GM19043 (cell line): Measurements from ENCODE around the gene NDUFAB1.
"Not testable (repeated sequence)": the region's sequence is repeated elsewhere in the genome, so short reads cannot be mapped to it uniquely, and the experiment has no call there.

Experiments
- ATAC-seq: cut with Tn5 transposase; IDR thresholded peaks from one replicate; pipeline ENCODE4 v1.9.1; 2021; ENCODE audit warnings: low read depth; ENCODE audit not compliant: unreplicated experiment

NDUFAB1 gene

GRCh38 chr16:23584186-23585076 lies 11.7 kb downstream of the NDUFAB1 start:
- no peak for ATAC-seq

GRCh38 chr16:23583271-23583670 lies 12.8 kb downstream of the NDUFAB1 start:
- not testable (repeated sequence) for ATAC-seq

- no peak for ATAC-seq
Observed at GRCh38 chr16:23581764-23582163, 14.4 kb downstream of the NDUFAB1 start.

- no peak for ATAC-seq
Observed at GRCh38 chr16:23580391-23580790, 15.7 kb downstream of the NDUFAB1 start.

GRCh38 chr16:23579371-23579770 lies 16.7 kb downstream of the NDUFAB1 start:
- ATAC-seq = no peak

GRCh38 chr16:23578101-23578830 lies 17.9 kb downstream of the NDUFAB1 start:
- ATAC-seq = no peak

- no peak for ATAC-seq
Observed at GRCh38 chr16:23577493-23577892, 18.6 kb downstream of the NDUFAB1 start.

GRCh38 chr16:23575834-23576233 lies 20.3 kb downstream of the NDUFAB1 start:
- no peak for ATAC-seq

GRCh38 chr16:23573817-23574216 lies 22.3 kb downstream of the NDUFAB1 start:
- no peak for ATAC-seq

- ATAC-seq = no peak
Observed at GRCh38 chr16:23572394-23572793, 23.7 kb downstream of the NDUFAB1 start.

GRCh38 chr16:23571895-23572294 lies 24.2 kb downstream of the NDUFAB1 start:
- ATAC-seq = no peak

GRCh38 chr16:23570992-23571632 lies 25.0 kb downstream of the NDUFAB1 start:
- ATAC-seq = no peak

GRCh38 chr16:23567602-23568001 lies 28.5 kb downstream of the NDUFAB1 start:
- no peak for ATAC-seq

GRCh38 chr16:23566724-23567123 lies 29.4 kb downstream of the NDUFAB1 start:
- ATAC-seq = no peak

- no peak for ATAC-seq
Observed at GRCh38 chr16:23564575-23565363, 31.3 kb downstream of the NDUFAB1 start.

GRCh38 chr16:23563186-23563585 lies 32.9 kb downstream of the NDUFAB1 start:
- ATAC-seq = no peak

GRCh38 chr16:23562505-23562904 lies 33.6 kb downstream of the NDUFAB1 start:
- ATAC-seq = no peak

- ATAC-seq = no peak
Observed at GRCh38 chr16:23561586-23561985, 34.5 kb downstream of the NDUFAB1 start.

GRCh38 chr16:23557779-23558702 lies 38.1 kb downstream of the NDUFAB1 start:
- ATAC-seq = no peak
